Fibroblast of the conjunctiva (primary cell): ENCODE data around the gene PHF2.

Source experiments
- DNase-seq: peaks from one replicate; pipeline ENCODE4 v3.0.0-alpha.2; 2010; ENCODE audit warnings: low read depth

The PHF2 gene

GRCh38 chr9:93601063-93601462 is 24.7 kb downstream of the PHF2 start:
- DNase-seq: no peak

GRCh38 chr9:93601666-93602065 is 25.3 kb downstream of the PHF2 start:
- DNase-seq: no peak

- no peak for DNase-seq
Measured at GRCh38 chr9:93603011-93603410, 26.6 kb downstream of the PHF2 start.

GRCh38 chr9:93603906-93604326 is 27.5 kb downstream of the PHF2 start:
- DNase-seq: no peak

GRCh38 chr9:93606187-93606586 is 29.8 kb downstream of the PHF2 start:
- no peak for DNase-seq

- no peak for DNase-seq
Measured at GRCh38 chr9:93610206-93610605, 33.8 kb downstream of the PHF2 start.

- DNase-seq: no peak
Measured at GRCh38 chr9:93612052-93612795, 35.8 kb downstream of the PHF2 start.

- no peak for DNase-seq
Measured at GRCh38 chr9:93612796-93613154, 36.4 kb downstream of the PHF2 start.

- DNase-seq: no peak
Measured at GRCh38 chr9:93613174-93613573, 36.8 kb downstream of the PHF2 start.

GRCh38 chr9:93613791-93614190 is 37.4 kb downstream of the PHF2 start:
- DNase-seq: no peak

GRCh38 chr9:93614830-93615468 is 38.6 kb downstream of the PHF2 start:
- no peak for DNase-seq

- DNase-seq: no peak
Measured at GRCh38 chr9:93616044-93616443, 39.7 kb downstream of the PHF2 start.

- no peak for DNase-seq
Measured at GRCh38 chr9:93617273-93617672, 40.9 kb downstream of the PHF2 start.

- no peak for DNase-seq
Measured at GRCh38 chr9:93619272-93619775, 42.9 kb downstream of the PHF2 start.

- no peak for DNase-seq
Measured at GRCh38 chr9:93620041-93620506, 43.7 kb downstream of the PHF2 start.

GRCh38 chr9:93620881-93621820 is 44.8 kb downstream of the PHF2 start:
- DNase-seq: no peak

- DNase-seq: no peak
Measured at GRCh38 chr9:93621922-93622321, 45.5 kb downstream of the PHF2 start.

- no peak for DNase-seq
Measured at GRCh38 chr9:93622691-93623090, 46.3 kb downstream of the PHF2 start.

- no peak for DNase-seq
Measured at GRCh38 chr9:93623753-93624152, 47.4 kb downstream of the PHF2 start.

GRCh38 chr9:93624431-93624834 is 48.0 kb downstream of the PHF2 start:
- DNase-seq: no peak

GRCh38 chr9:93624977-93625376 is 48.6 kb downstream of the PHF2 start:
- DNase-seq: no peak

- DNase-seq: no peak
Measured at GRCh38 chr9:93629920-93630319, 53.5 kb downstream of the PHF2 start.
